Fibroblast of villous mesenchyme (primary cell): Measurements from ENCODE around the gene FSD1. TPM values are rescaled to one million over a fixed set of nuclear protein-coding genes. Genes with fewer than 3 reads are reported as not detected.

Experiments used
- DNase-seq: peaks from one replicate; pipeline ENCODE4 v3.0.0-alpha.2; 2010; ENCODE audit warnings: low read depth
- H3K4me3 ChIP-seq: 2 replicates; pipeline ENCODE4 v1.5.1; 2011; ENCODE audit warnings: low read depth, mild to moderate bottlenecking, low read length
- CTCF ChIP-seq: IDR thresholded peaks from 2 replicates; pipeline ENCODE4 v1.5.1; 2012; ENCODE audit warnings: low read depth, mild to moderate bottlenecking, low read length; ENCODE audit not compliant: insufficient read depth
- total RNA-seq: library from RNA; depleted of rRNA; stranded (reverse); fragments of >200 nt; gene quantifications from 2 replicates; pipeline ENCODE4 v1.2.3, GENCODE V29; 2012

FSD1 gene
- total RNA-seq, 1 donor = 8.6 TPM

GRCh38 chr19:4369109-4369887 lies 64.9 kb downstream of the FSD1 start:
- TF ChIP-seq CTCF = no peak
- peak; percentile 41 for DNase-seq
- no peak overlapping the region for H3K4me3 ChIP-seq

DNA sequence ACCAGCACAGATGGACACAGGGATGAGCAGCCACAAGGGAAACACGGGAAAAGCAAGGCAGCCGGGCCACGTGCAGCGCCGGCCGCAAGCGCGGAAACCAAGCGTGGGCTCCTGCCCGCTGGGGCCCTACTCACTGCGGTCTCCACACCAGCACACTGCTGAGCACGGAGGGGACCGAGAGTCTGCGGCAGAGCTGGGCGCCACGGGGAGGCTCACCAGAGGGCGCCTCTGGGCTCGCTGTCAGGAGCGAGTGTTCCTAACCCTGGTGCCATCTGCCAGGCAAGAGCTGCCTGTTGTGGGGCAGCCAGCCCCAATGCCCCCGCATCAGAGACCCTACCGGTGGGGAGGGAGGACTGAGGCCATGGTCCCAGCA lies 65.5 kb downstream of the FSD1 start:
- no peak overlapping the region for H3K4me3 ChIP-seq
- TF ChIP-seq CTCF = peak; percentile 50
- peak; percentile 45 for DNase-seq

DNA sequence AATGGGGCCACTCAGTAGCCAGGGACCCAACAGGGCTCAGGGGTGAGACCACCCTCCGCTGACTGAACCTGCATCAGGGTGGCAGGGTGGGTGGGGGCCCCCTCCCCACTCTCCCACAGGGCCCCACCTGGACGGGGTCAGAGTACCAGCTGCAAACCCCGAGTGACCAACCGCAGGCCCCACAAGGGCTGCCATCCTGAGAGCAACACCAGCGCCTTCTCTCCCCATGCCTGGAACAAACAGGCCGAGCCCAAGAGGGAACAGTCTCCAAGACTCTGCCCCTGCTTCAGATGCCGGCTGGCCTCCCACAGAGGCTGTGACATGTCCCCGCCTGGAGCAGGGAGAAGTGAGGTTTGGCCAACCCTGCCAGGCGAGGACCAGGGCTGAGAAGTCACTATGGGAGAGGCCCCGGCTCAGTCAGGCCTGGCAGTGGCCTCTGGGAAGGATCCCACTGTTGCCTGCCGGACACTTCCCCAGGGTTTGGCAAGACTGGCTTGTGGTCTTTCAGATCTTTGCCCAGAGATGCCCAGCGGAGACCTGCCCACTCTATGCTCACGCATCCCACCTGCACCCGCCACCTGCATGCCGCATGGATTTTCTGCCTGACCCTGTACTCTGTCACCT lies 66.1 kb downstream of the FSD1 start:
- no peak overlapping the region for H3K4me3 ChIP-seq
- TF ChIP-seq CTCF = no peak
- DNase-seq = no peak

- no peak for TF ChIP-seq CTCF
- H3K4me3 ChIP-seq = no peak overlapping the region
- no peak for DNase-seq
Observed at GRCh38 chr19:4371247-4372164, 67.1 kb downstream of the FSD1 start.

DNA sequence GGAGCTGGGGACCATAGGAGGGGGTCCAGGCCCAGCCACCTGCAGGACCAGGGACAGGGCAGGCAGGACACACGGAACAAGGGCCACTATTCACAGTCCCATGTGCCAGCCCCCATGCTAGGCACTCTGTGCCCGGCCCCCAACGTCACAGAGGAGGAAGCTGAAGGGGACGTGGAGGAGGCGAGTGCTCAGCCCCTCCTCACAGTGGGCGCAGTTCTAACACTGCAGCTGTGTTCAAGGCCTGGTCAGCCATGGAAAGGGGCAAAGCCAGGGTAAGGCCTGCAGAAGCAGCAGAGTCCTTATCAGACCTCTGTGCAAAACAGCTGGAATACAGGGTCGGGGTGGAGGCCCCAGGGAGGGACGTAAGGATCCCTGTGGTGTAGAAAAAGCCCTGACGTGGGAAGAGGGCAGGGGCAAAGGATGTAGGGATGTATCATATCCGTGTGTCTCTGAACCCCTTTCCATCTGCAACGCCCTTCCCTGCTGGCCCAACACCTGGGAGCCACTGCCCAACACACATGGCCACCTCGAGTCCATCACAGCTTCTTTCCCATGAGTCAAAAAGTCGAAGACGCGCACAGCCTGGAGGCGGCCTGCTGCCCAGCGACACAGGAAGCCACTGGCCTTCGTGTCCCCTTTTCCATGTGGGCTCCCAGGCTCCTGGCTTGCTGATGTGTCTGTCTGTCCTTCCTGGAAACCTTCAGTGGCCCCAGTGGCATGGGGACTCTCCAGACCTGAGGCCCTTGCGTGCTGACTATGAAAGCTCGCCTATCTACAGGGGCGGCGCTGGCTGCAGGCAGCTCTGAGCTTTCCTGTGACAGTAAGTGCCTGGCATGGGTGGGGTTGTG lies 68.0 kb downstream of the FSD1 start:
- DNase-seq = no peak
- H3K4me3 ChIP-seq = no peak overlapping the region
- no peak for TF ChIP-seq CTCF

DNA sequence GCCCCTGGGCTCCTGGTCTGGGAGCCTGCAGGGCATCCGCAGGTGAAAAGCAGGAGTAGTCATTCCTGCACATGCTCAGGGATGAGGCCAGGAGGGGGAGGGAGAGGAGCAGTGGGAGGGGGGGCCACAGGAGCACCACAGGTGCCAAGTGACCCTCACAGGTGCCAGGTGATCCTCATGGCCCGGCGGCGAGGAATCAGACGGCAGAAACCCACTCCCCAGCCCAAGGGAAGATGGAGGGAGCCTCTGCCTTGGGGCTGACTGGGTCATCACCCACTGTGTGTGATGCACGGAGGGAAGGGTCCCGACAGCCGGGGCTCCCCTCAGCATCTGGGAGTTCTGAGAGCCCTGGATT lies 68.6 kb downstream of the FSD1 start:
- no peak for TF ChIP-seq CTCF
- H3K4me3 ChIP-seq = no peak overlapping the region
- no peak for DNase-seq
